GM21367 (cell line): ENCODE results near the gene LRFN2.

Source experiments
- ATAC-seq: cut with Tn5 transposase; IDR thresholded peaks from one replicate; pipeline ENCODE4 v1.9.1; 2021; ENCODE audit not compliant: unreplicated experiment

LRFN2 gene

DNA sequence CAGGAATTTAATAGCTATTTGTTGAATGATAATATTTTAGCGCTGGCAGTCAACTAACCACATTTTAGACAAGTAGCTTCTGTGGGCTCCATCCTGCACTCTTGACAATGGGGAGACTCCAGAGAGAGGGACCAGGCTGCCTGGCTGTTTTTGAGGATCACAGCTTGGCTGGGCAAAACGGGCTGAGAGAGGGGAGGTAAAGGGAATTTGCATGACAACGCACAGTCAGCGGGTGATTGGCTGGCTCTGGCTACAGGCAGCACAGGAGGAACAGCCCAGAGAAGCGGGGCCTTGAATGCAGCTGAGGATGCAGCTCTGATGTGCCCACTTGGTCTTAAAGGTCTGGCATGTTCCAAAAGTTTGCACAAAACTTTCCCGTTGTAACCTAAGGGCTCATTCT lies 41.2 kb downstream of the LRFN2 start:
- no peak for ATAC-seq

DNA sequence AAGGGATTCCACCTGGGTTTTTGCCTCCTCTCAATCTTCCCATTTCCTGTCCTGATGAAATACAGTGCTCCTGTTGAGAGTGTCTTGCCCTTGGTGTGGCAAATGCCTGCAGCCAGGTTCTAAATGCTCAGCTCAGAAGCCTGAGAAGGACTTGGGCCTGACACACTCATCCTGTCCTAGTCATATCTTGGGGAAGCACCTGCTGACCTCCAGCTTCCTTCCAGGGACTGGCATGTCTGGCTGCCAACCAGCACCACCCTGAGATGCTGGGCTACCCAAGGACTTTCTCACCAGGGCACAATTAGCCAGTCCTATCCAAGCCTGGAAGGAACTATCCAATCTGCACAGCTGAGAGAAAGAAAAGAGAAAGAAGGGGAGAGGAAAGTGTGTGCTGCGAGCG lies 43.4 kb downstream of the LRFN2 start:
- ATAC-seq, result no peak

- ATAC-seq, result no peak
These were observed 44.0 kb downstream of the LRFN2 start for GRCh38 chr6:40543146-40543545.

DNA sequence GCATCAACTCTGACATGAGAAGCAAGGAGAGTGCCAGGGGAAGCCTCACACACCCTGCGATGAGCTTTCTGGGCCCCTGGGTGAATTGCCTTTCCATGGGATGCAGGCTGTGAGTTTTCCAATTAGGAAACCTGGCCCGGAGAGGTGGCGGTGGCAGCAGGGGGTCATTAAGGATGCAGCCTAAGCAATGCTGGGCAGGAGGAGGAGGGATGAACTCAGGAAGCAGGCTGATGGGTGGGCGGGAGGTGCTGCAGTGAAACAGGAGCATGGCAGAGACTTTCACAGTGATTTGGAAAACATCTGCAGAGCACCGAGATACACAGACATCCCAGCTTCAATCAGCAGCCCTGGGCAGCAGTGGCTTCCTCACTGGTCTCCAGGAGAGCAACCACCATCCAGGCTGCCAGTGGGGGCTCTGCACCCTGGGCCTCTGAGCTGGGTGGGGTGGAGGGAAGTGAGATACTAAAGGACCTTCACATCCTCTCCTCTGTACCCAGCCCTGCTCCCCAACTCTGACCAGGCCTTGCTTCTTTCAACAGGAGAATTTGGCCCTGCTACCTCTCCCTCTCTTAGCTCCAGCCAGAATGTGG lies 44.9 kb downstream of the LRFN2 start:
- ATAC-seq, result no peak

DNA sequence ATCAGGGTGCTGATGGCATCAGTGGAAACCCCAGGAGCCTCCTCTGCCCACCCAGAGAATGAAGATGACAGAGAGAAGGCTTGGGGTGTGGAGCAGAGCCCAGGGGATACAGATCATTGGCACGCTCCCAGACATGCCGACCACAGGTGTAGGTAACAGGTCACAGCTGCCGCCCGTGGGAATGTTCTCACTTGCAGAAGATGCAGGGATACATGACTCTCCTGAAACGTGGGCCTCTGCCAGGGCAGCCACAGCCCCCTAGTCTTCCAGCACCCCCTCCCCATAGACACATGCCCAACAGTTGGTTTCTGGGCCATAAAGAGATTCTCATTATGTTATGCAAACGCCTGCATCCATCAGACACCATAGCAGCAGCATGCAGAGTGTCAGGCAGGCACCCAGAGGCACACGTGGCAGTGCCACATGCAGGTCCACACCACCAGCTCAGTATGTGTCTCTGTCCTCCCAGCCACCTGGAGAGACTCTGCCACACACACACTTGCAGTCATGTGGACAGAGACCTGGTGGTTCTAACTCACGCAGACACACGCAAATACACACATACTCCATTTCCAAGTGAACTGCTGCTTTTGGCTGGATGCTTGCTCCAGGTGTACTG lies 45.5 kb downstream of the LRFN2 start:
- no peak for ATAC-seq

DNA sequence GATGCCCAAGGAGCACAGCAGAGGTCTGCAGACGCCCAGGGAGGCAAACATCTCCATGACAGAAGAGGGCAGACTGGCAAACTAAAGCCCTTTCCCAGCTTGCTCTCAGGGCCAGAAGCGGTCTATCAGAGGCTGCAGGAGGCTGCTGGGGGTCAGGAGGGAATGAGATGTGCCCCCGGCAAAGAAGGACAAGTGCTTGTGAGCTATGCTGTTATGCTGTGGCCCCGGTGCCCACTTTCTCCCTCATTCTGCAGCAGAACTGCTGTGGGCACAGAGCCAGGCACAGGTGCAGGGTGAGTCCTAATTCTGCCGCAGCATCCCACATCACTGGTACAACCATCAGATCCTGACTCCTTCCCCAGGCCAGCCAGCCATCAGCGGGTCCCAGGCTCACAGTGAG lies 46.4 kb downstream of the LRFN2 start:
- no peak for ATAC-seq

DNA sequence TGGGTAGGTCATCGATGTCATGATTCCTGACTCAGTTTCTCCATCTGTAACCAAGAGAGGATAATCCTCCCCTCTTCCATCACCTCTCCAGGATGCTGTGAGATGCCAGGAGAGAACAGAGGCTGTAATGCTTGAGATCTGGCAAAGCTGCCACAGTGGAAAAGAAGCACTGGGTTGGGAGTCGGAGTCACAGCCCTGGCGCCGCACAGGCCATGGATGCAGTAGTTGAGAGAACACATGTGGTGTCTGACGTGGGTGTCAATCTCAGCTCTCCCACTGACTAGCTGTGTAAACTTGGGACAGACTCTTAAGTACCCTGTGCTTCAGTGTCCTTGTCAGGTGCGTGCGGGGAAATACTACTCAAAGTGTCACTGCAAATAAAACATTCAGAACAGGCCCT lies 47.3 kb downstream of the LRFN2 start:
- ATAC-seq, result no peak

- no peak for ATAC-seq
These were observed 48.6 kb downstream of the LRFN2 start for GRCh38 chr6:40538556-40538955.

- ATAC-seq, result no peak
These were observed 49.7 kb downstream of the LRFN2 start for GRCh38 chr6:40537446-40537845.

- ATAC-seq, result no peak
These were observed 50.7 kb downstream of the LRFN2 start for GRCh38 chr6:40536442-40536841.

- no peak for ATAC-seq
These were observed 51.3 kb downstream of the LRFN2 start for GRCh38 chr6:40535819-40536380.

- no peak for ATAC-seq
These were observed 51.9 kb downstream of the LRFN2 start for GRCh38 chr6:40535110-40535818.

- ATAC-seq, result no peak
These were observed 54.7 kb downstream of the LRFN2 start for GRCh38 chr6:40532349-40533000.

- ATAC-seq, result no peak
These were observed 57.2 kb downstream of the LRFN2 start for GRCh38 chr6:40529919-40530318.

GRCh38 chr6:40529040-40529439 lies 58.1 kb downstream of the LRFN2 start:
- ATAC-seq, result no peak

GRCh38 chr6:40528051-40528450 lies 59.1 kb downstream of the LRFN2 start:
- no peak for ATAC-seq

DNA sequence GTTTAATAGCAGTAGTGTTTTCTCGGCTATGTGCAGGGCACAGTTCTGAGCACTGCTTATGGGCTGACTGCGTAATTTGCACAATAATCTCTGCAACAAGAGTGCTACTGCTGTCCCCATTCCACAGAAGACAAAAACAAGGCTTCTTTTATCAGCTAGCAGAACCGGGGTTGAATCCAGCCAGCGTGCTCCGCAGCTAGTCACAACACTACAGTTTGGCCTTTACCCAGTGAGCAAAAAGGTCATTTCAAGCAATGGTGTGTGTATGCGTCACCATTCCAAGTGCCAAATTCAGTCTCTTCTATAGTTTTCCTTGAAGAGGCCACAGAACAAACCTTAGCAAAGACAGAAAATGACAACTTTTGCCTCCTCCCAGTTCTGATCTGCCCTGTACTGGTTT lies 61.1 kb downstream of the LRFN2 start:
- no peak for ATAC-seq

DNA sequence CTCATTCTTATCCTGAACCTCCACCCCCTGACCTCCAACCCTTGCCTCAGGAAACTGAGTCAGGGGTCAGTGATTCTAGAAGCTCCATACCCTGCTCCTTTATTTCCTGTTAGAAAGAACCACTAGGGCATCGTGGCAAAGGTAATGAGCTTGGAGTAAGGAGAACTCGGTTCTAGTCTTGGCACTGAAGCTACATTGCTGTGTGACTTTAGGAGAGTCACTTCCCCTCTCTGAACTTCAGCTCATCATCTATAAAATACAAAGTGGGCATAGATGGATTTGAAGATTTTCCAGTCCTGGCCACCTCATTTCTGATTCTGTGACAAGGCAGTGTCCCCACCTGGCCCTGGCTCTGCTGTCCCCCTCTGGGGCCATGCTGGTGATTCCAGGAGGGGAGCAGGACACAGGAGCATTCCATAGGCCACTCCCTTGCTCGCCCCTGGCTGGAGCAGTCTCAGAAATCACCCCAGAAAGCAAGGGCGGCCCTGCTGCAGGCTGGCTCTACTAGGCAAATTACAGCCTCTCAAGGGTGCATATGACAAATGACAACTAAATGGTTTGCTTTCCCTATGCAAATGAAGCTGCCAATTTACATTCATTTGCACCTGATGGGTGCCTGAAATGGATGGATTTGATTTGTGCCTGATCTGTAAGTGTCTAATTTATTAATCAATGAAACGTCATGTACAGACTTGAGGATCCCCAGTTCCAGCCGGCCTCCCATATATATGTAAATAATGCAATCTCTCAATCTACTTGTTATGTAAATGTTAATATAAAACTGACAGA lies 62.2 kb downstream of the LRFN2 start:
- no peak for ATAC-seq

DNA sequence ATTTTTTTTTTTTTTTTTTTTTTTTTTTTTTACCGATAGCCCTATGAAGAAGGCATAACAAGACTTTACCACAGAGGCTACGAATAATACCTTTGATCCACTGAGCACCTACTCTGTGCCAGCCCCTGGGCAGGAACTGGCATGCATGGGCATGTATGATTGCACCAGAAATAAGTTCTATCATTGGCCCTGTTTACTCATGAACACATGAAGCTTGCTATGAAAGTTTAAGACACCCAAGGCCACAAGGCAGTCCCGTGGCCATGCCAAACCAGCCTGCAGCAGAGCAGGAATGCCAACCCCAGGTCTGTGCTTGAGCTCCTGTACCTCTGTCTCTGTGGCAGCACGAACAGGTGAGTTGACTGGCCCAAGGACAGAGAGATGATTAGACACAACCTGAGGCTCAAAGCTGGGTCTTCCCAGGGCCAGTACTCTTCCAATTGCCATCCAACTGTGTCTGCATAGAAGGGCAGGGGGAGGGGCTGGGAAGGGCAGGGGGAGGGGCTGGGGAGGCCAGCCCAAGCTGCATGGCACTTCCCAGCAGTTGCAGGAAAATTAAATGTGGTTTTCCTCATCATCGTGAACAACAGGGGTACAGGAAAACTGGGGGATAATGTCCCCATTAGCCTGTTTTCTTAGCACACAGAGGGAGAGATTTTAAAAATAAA lies 63.5 kb downstream of the LRFN2 start:
- no peak for ATAC-seq

DNA sequence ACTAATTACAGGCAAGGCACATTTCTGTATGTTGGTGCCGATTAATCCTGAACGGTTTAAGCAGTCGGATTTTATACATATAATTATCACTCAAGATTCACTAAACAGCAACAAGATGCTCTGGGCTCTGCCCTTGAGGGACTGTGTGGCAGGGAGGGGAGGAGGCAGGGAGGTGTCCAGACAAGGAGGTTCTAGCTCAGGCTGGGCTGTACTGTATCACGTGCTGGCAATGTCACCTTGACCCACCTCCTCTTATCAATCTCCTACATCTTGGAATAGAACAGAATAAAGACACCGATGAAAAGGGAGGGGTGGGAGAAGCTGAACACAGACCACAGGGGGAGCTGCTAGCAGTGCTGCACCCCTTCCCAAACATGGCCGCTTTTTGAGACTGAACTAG lies 65.7 kb downstream of the LRFN2 start:
- no peak for ATAC-seq
